Activated CD4-positive, alpha-beta T cell treated with anti-CD3 and anti-CD28 coated beads, Interleukin-2, amount 50 U/mL, for 48 hours (primary cell): ENCODE results near the gene TBPL1.
"Not testable (repeated sequence)": the region's sequence is repeated elsewhere in the genome, so short reads cannot be mapped to it uniquely, and the experiment has no call there.

ENCODE experiments used
- DNase-seq, 2 experiments: peaks; one replicate each; pipeline ENCODE4 v3.0.0-alpha.2; 2020

Gene TBPL1

DNA sequence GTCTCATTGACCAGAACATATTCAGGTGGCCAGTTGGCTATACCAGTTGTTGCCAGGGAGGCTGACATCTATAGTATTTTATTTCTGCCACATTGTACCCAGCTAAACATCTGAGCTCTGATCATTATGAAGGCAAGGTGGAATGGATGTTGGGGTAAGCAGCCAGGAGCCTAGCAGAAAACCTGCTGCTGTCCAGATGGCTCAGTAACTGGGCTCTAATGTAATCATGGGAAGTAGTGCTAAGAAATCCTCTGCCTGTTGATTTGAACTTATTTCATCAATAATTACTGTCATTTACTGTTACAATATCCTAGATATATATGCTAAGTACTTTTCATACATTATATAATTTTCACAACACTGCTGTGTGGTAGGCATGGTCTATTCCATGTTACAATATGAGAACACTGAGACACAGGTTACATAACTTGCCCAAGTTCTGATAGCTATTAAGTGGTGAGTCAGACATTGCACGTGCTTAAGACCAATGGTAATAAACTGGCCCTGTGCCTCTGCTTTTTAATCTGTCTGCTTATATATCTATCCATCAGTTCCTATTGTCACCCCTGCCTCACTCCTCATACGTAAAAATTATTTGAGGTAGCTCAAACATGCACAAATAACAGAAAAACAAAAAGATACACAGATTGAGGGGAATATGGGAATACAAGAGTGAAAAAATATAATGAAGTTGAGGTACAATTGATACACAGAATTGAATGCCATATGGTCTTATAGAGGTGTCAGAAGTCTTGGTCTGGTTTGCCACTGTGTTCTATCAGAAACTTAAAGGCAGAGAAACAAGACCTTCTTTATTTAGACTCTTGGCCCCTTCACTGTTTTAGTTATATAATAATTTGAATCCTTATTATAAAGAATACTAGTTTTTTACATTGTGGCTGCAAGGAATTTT is 25.2 kb downstream of the TBPL1 start:
- DNase-seq = no peak

DNA sequence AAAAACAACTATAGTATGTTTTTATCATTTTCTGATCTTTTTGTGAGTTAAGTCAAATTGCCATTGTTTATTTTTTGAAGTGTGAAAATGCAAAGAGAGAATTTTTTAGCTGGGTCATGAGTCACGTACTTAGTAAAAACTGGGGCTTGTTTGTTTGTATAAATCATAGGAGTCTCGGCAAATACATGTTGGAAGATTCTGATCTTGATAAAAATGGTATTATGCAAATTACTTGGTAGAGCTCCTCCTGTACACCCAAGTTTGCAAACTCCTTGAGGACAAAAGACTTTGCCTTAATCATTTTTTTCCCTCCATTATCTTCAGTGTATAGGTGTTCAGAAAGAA is 25.8 kb downstream of the TBPL1 start:
- no peak for DNase-seq

DNA sequence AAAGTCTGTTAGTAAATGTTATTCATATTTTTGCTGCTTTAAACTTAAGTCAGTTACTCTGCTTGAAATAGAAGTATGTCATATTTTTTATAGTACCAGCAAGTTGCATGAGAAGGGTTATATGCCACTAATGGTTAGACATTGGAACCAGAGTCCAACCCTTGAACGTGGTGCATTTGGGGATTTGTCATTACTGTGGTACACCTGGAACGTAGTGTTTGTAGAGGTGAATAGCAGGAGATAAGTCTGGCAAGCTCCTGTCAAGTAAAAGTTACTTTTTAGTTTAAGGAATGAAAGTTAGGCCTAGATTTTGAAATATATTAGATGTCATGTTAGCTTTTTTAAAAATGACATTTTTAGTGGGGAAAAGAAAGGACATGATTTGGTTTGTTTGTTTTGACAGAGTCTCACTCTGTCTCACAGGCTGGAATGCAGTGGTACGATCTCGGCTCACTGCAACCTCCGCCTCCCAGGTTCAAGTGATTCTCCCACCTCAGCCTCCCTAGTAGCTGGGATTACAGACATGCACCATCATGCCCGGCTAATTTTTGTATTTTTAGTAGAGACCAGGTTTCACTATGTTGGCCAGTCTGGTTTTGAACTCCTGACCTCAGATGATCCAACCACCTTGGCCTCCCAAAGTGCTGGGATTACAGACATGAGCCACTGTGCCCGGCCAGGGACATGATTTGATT is 26.4 kb downstream of the TBPL1 start:
- DNase-seq = not testable (repeated sequence)

DNA sequence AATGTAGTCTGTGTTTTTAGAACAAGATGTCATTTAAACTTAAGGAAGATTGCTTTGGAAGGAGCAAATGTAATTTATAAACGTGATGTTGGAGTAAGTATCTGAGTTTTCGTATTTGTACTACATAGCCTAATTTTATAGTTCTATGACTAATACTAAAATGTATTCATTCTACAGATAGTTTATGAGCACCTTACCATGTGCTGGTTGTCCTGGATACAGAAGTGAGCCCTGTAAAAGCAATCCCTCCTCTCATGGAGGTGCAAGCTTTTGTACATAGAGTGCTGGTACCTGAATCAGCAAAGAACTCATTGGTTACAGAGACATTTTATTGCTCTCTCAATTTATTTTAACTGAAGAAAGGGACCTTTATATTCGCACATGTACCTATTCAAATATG is 27.1 kb downstream of the TBPL1 start:
- DNase-seq = no peak

DNA sequence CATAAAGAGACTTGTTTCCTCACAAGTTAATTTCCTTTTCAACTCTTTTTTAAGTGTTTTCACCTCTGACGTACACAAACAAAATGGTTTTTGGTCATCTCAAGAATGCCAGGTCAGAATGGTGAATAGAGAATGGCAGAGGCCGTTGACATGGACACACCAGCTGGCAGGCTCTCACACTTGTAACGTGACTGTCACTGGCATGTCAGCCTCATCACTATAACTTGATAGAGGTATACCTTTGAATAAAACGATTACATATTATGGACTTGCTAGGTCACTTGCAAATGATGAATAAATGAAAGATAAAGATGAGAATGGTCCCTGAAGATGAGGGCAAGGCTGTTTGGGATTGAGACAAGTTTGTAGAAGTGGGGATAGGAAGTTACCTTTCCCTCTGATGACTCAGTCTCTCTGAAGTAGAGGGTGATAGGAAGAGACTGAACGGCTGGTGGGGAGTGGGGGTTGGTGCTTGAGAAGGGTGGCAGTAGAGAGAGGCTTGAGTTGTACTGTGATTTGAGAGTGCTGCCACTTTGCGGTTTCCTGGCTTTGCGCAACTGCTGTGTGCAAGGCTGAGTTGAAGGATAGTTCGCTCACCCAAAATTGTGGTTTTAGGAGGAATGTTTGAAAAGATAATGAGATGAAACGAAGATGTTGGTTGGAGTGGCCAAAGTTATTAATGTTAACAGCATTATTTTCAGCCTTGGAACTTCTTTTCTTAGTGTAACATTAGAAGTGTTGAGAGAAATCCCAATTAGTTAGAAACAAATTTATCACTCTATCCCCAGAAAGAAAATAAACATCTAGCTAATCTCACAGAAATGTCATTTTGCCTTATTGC is 30.3 kb downstream of the TBPL1 start:
- DNase-seq = peak; percentile 38 to 58

DNA sequence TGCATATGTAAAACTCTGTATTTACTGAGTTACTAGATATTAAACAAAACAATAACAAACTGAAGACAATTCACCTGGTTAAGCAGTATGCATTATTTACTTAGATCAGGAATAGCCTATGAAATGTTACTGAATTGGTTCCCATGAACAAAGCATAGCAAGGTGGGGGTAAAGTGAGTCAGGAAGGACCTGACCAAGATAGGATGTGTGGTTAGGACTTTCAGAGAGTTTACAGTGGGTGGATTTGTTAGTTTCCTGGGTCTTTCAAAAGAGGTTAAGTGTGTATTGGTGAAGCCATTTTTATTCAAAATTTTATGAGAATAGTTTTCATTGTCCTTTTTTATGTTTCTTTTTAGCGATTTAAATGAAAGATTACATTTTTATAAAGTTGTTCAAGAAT is 32.9 kb downstream of the TBPL1 start:
- DNase-seq = no peak

DNA sequence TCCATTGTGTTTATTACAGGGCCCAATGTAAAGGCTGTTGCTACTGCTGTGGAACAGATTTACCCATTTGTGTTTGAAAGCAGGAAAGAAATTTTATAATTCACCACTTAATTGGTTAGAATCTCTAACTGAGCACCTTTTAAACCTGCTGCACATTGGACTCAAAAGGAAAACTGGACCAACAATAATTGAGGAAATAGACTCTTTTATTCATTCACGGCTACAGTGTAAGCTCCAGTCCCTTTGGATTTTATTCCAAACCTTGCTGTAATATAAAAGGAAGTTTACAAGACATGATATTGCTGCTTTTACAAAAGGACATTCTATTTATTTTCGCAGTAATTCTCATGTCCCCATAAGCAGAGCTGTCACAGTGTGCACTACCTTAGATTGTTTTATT is 33.9 kb downstream of the TBPL1 start:
- DNase-seq = no peak

DNA sequence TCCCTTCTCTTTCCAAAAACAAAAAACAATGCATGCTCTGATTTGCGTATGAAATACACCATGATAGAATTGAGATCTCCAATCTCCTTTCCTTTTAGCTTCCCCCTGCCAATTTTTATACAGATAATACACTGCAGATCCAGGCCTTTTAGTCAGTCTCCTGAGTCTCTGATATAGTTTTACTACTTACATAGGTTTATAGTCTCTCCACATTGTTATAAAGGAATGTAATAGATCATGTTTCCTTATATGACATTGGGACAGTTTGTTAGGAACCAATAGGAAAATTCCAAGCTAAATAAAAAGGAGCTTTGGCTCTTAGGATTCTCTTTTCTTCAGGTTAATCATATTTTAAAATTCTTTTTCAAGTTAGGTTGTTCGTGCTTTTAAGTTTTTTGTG is 36.5 kb downstream of the TBPL1 start:
- DNase-seq = no peak

DNA sequence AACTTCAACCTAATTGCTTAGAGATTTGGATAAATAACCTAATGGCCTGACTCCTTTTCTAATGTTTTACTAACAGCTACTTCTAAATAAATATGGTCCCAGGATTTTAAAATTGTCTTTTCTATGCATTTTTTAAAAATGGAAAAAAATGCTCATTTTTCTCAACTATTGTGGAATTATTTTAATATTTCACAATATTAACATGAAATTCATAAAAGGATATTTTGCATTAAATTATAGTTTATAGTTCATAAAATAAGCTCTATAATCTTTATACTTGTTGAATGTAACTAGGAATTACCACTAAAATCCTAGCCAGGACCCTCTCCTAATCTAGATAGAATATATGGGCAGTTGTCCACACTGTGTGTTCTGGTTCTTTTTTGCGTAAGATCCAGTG is 37.3 kb downstream of the TBPL1 start:
- no peak for DNase-seq

DNA sequence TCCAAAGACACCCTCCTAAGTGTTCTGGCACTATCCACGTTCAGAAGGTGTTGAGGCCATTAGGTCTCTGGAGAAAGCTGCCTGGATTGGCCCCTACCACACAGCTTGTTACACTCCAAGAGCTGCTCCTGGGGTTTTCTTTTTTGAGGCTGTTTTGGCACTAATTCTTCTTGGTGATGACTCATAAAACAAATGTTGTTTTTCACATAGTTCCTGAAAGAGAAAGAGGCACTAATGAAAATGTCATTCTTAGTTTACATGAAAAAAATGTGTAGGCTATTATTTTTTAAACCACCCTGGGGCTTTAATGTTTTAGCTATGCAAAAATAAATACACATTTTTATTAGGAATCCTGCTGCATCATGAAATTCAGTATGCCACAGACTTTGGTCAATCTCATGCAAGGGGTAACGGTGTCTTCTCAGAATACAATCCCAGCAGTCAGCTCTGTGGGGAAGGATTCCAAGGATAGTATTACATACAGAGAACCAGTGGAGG is 38.1 kb downstream of the TBPL1 start:
- DNase-seq = no peak

DNA sequence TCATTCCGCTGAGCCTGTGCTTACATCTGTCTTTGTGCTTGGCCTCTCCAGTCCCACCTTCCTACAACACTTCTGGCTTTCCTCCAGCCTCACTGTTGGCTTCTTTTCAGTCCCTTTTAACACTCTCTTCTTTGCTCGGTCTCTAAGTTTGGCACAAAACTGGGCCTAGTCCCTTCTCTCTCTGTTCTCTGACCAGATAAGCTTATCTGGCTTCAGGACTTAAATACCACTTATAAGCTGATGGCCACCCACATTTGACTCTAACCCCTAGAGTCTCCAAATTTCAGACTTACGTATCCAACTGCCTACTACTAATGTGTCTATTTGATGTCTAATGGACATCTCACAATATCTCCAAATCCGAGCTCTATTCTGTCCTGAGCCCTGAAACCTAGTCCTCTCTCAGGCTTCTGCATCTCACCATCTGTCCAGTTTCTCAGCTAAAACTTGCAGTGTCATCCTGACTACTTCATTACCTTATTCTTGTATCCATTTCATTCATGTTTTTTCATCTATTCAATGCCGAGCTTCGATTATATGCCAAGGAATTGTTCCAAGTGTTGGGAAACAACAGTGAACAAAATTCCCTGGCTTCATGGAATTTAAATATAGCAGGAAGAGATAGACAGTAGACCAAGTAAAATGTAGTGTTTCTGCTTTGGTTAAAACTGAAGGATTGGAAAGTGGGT is 40.1 kb downstream of the TBPL1 start:
- DNase-seq = no peak

DNA sequence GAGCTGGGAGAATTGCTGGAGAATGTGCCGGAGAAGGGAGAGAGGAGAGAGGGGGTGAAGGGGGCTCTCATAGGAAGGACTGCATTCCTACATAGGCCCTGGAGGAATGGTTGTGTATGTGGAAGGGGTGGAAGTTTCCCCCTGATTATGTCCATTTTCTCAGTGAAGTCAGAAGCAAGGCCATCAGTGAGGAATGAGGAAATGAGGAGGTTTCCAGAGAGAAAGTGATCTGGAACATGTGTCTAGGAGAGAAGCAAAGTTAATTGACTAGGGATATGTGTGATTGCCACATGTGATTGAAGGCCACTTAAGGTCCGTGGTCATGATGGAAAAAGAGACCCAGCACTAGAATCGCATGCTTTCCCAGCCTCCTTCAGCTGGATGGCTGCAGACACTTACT is 42.3 kb downstream of the TBPL1 start:
- no peak for DNase-seq

DNA sequence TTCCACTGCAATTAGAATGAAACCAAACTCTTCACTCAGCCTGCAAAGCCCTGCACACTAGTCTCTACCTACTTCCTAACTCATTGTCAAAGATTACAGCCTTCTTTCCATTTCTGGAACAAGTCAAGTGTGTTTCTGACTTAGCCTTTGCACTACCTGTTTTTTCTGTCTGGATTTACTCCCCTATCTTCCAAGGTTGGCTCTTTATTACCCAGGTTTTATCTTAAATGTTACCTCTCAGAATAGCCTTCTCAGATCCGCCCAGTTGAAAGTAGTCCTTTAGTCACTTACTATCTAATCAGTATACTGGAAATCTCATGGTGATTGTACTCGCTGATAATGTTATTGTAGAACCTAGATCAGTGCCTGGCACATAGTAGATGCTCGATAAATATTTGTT is 42.7 kb downstream of the TBPL1 start:
- no peak for DNase-seq

DNA sequence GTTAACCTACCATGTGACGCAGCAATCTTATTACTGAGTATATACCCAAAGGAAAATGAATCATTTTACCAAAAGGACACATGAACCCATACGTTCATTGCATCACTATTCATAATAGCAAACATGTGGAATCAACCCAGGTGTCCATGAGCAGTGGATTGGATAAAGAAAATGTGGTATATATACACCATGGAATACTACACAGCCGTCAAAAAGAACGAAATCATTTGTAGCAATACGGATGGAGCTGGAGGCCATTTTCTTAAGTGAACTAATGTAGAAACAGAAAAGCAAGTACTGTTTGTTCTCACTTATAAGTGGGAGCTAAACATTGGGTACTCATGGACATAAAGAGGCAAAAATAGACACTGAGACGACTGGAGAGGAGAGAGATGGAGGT is 44.2 kb downstream of the TBPL1 start:
- no peak for DNase-seq

DNA sequence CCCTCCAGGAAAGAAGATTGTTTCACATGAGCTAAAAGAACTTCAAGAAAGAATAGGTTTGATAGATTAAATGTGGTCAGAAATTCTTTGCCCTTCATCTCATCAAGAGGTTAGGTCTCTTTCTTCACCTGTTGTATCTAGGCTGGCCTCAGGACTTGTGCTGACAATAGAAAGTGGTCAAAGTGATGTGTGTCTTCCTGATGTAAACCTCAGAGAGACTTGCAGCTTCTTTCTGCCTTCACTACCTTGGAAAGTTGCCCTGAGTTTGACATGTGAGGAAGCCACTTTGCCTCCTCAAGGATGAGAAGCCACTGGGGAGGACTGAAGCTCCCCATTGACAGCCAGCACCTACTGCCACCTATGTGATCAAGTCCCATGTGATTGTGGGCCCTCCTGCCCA is 46.3 kb downstream of the TBPL1 start:
- DNase-seq = no peak

DNA sequence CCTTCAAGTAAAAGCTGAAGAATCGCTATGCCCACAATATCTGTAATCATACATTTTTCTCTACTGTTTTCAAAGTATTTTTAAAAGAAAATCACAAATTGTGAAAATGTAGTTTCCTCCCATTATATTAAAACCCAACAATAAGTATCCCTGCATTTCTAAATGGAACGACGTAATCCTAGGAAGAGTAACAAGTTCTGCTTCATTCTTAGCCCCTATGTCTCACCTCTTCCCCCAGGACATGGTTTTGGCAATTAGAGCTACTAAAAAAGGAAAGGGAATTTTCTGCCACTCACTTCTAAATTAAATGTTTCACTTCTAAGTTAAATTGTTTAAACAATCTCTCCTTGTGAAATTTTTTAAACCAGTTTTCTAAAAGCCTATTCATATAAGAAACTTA is 47.4 kb downstream of the TBPL1 start:
- no peak for DNase-seq

DNA sequence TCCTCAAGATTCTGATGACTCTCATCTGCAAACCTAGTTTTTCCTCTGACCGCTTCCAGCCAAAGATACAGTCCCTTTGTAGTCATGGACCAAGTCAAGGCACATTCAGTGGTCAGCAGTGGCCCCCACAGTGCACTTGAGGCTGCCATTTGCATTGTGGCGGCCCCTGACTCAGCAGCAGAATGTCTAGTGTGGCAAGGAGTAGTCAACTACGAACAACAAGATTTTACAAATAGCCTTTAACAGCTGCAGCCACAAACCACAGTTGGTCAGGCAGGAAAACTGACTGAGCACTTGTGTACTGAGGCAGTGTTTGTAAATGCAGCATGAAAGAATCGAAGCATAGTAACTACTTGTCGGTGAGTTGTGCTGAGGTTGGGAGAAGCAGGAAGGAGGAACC is 49.8 kb downstream of the TBPL1 start:
- no peak for DNase-seq

DNA sequence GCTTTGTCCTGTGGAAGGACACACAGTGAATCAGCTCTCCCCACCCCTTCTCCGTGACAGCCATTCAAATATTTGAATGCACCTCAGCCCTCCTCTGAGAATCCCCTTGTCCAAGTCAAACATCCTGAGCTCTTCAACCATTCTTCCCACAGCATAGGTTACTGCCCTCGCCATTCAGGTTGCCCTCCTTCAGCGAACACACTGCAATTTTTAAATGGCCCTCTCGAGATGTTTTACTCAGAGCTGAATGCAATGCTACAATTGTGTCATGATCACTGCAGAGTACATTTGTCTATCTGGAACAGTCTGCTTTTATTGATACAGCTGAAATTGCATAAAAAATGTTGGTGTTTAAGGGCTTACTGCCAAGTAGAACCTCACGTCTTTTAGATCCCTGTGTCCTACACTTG is 50.5 kb downstream of the TBPL1 start:
- no peak for DNase-seq

DNA sequence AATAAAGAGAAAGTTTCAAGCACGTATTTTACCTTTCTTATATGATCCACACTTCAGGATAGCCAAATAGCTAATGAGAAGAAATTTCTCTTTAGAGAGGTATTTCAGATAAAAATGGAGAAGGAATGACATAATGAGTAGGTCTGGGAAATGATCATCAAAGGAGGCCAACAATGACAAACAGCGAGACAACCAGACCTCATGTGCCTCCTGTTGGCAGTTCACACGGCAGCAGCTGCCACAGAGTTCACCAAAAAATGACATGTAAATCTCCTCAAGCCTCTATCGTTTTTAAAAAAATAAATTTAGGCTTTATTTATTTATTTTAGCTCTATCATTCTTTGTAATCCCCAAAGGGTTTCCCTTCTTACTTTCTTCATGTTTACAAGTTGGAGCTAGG is 51.7 kb downstream of the TBPL1 start:
- DNase-seq = no peak

DNA sequence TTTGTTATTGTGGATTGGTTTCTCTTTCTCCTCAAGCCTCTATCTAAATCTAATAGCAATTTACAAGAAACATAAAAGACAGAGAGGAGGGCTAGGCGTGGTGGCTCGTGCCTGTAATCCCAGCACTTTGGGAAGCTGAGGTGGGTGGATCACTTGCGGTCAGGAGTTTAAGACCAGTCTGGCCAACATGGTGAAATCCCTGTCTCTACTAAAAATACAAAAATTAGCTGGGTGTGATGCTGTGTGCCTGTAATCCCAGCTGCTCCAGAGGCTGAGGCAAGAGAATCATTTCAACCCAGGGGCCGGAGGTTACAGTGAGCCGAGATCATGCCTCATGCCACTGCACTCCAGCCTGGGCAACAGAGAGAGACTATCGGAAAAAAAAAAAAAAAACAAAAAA is 52.8 kb downstream of the TBPL1 start:
- no peak for DNase-seq

DNA sequence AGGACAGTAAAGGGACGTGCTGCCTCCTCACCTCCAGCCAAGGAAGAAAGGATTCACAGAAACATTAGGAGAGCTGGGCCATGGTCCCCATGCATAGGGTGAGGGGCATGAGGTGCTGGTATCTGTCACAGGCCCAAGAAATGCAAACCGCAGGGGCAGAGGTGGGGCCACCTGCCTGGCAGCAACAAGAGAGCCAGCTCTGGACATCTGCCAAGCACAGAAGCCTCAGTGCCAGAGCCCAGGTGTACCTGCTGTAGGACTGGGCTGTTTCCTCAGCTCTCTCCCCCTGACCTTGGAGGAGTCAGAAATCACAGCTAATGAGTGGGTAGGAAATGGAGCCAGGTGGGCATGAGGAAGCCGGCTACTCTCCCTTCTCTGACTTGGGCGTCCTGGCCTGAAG is 54.1 kb downstream of the TBPL1 start:
- no peak for DNase-seq

DNA sequence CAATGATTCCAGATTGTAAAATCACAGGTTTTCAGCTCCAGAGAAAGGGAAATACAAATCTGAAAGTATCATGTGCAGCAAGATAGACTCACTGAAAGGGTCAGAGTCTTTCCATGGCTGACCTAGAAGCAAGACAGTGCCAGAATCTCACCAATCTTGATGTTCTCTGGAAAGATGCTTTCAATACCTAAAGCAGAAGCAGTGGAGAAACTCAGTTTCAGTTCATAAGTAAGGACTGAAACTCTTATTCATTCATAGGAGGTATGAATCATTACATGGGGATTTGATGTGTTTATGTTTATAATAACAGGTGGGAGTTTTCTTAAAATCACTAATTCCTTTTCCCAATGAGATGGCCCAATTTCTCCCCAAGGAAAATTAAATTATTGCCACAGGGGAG is 56.9 kb downstream of the TBPL1 start:
- DNase-seq = no peak

DNA sequence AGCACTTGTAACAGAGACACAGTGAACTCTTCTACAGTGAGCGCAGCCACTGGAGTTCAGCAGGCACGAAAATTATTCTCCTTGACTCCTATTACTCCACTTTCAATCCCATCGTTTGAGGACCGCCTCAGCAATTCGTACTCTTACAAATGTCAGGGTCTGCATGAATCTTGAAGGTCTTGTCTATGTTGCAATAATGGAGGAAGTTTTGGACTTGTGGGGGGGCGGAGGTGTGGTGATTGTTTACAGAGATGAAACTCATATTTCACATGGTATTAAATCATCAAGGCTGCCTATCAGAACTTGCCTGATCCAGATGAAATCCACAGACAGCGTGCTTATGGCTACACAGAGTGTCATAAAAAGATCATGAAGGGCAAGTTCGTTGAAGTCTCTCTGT is 57.4 kb downstream of the TBPL1 start:
- DNase-seq = no peak
